Left ventricle myocardium inferior (tissue), 1 donor: ENCODE measurements around the gene GDF2. TPM values are rescaled to one million over a fixed set of nuclear protein-coding genes. Genes with fewer than 3 reads are reported as not detected.

Experiments
- DNase-seq: peaks from one replicate; pipeline ENCODE4 v3.0.0-alpha.2; 2020
- H3K27ac ChIP-seq: fragments of 200-600 bp; replicated peaks from 2 replicates; pipeline ENCODE4 v1.8.0; 2021
- H3K27me3 ChIP-seq: fragments of 200-600 bp; 2 replicates; pipeline ENCODE4 v1.8.0; 2021; ENCODE audit warnings: low read depth
- H3K36me3 ChIP-seq: fragments of 200-600 bp; 2 replicates; pipeline ENCODE4 v1.8.0; 2021
- H3K4me1 ChIP-seq: fragments of 200-600 bp; 2 replicates; pipeline ENCODE4 v1.8.0; 2021
- H3K4me3 ChIP-seq: fragments of 200-600 bp; 2 replicates; pipeline ENCODE4 v1.8.0; 2021; ENCODE audit warnings: mild to moderate bottlenecking, moderate library complexity
- H3K9me3 ChIP-seq: fragments of 200-600 bp; replicated peaks from 2 replicates; pipeline ENCODE4 v1.8.0; 2021
- intact Hi-C: fragments of 100-400 bp; cut with micrococcal nuclease; formaldehyde crosslinking; loops from one replicate; pipeline ENCODE4 v1.11.0; 2022
- total RNA-seq: library from RNA; stranded (reverse); fragmentation: NEBNext Ultra II Directional; extraction: Animal tissue kit (Norgen Biotek cat#: 25700); gene quantifications from one replicate; pipeline ENCODE4 v1.2.1, GENCODE V29; 2021
- TF ChIP-seq, protein P1 (sequence below): fragments of 200-600 bp; IDR thresholded peaks from 2 replicates; pipeline ENCODE4 v1.8.0; 2021; ENCODE audit warnings: antibody characterized with exemption, mild to moderate bottlenecking, borderline replicate concordance
- donor health status: DM: no; HTN: yes; CAD: no; lungs with severe emphysema.

GDF2 gene
- total RNA-seq, 1 donor from 2014 or later, result not detected

DNA sequence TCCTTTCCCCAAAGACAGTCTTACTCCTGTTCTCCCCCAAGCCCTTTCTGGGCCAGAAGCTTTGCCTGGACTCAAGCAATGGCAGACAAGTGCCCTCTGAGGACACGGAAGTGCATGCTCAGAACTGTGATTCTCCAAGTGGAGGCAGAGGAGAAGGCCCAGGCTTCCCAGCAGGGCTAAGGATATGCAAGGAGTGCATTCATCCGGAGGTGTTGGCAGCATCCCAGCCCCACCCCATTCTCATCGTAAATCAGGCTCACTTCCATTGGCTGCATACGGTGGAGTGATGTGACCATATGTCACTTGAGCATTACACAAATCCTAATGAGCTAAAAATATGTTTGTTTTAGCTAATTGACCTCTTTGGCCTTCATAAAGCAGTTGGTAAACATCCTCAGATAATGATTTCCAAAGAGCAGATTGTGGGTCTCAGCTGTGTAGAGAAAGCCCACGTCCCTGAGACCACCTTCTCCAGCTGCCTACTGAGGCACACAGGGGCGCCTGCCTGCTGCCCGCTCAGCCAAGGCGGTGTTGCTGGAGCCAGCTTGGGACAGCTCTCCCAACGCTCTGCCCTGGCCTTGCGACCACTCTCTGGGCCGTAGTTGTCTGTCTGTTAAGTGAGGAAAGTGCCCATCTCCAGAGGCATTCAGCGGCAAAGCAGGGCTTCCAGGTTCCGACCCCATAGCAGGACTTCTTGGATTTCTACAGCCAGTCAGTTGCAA is 24.5 kb downstream of the GDF2 start:
- intact Hi-C loops, result no loop called here
- peaks cover 13% of the 10 kb centered on the region for H3K27me3 ChIP-seq
- no peaks in the 10 kb centered on the region for H3K36me3 ChIP-seq
- H3K4me1 ChIP-seq, result no peaks in the 10 kb centered on the region
- TF ChIP-seq, protein P1, sequence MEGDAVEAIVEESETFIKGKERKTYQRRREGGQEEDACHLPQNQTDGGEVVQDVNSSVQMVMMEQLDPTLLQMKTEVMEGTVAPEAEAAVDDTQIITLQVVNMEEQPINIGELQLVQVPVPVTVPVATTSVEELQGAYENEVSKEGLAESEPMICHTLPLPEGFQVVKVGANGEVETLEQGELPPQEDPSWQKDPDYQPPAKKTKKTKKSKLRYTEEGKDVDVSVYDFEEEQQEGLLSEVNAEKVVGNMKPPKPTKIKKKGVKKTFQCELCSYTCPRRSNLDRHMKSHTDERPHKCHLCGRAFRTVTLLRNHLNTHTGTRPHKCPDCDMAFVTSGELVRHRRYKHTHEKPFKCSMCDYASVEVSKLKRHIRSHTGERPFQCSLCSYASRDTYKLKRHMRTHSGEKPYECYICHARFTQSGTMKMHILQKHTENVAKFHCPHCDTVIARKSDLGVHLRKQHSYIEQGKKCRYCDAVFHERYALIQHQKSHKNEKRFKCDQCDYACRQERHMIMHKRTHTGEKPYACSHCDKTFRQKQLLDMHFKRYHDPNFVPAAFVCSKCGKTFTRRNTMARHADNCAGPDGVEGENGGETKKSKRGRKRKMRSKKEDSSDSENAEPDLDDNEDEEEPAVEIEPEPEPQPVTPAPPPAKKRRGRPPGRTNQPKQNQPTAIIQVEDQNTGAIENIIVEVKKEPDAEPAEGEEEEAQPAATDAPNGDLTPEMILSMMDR, result no peak
- no peaks in the 10 kb centered on the region for H3K9me3 ChIP-seq
- H3K27ac ChIP-seq, result no peak overlapping the region
- DNase-seq, result no peak
- H3K4me3 ChIP-seq, result no peak overlapping the region

DNA sequence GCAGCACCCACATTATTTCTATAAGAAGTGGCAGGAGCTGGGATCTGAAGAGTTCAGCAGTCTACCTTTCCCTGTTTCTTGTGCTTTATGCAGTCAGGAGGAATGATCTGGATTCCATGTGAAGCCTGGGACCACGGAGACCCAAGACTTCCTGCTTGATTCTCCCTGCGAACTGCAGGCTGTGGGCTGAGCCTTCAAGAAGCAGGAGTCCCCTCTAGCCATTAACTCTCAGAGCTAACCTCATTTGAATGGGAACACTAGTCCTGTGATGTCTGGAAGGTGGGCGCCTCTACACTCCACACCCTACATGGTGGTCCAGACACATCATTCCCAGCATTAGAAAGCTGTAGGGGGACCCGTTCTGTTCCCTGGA is 25.0 kb downstream of the GDF2 start:
- TF ChIP-seq, protein P1, result no peak
- intact Hi-C loops, result no loop called here
- Histone ChIP-seq H3K4me1 (no peaks in the 10 kb centered on the region), H3K27ac (no peak overlapping the region), H3K27me3 (peaks cover 11% of the 10 kb centered on the region), H3K36me3 (no peaks in the 10 kb centered on the region), H3K4me3 (no peak overlapping the region), H3K9me3 (no peaks in the 10 kb centered on the region)
- DNase-seq, result no peak

GRCh38 chr10:47348138-47348651 is 25.9 kb downstream of the GDF2 start, which contains the start of gene RBP3:
Gene RBP3, plus strand, starts transcription at chr10:47348363. Its CDS starts 122 bp downstream, at chr10:47348485.
- DNase-seq, result no peak
- TF ChIP-seq, protein P1, result no peak
- Histone ChIP-seq H3K9me3 (no peaks in the 10 kb centered on the region), H3K27me3 (peaks cover 11% of the 10 kb centered on the region), H3K4me1 (no peaks in the 10 kb centered on the region), H3K4me3 (no peak within 1 kb of the TSS), H3K36me3 (no peaks in the 10 kb centered on the region), H3K27ac (no peak within 1 kb of the TSS)
- intact Hi-C loops, result no loop called here

DNA sequence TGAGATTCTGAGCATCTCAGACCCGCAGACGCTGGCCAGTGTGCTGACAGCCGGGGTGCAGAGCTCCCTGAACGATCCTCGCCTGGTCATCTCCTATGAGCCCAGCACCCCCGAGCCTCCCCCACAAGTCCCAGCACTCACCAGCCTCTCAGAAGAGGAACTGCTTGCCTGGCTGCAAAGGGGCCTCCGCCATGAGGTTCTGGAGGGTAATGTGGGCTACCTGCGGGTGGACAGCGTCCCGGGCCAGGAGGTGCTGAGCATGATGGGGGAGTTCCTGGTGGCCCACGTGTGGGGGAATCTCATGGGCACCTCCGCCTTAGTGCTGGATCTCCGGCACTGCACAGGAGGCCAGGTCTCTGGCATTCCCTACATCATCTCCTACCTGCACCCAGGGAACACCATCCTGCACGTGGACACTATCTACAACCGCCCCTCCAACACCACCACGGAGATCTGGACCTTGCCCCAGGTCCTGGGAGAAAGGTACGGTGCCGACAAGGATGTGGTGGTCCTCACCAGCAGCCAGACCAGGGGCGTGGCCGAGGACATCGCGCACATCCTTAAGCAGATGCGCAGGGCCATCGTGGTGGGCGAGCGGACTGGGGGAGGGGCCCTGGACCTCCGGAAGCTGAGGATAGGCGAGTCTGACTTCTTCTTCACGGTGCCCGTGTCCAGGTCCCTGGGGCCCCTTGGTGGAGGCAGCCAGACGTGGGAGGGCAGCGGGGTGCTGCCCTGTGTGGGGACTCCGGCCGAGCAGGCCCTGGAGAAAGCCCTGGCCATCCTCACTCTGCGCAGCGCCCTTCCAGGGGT is 26.6 kb downstream of the GDF2 start:
- Histone ChIP-seq H3K36me3 (no peaks in the 10 kb centered on the region), H3K27ac (no peak overlapping the region), H3K9me3 (no peaks in the 10 kb centered on the region), H3K4me1 (no peaks in the 10 kb centered on the region), H3K27me3 (peaks cover 11% of the 10 kb centered on the region), H3K4me3 (no peak overlapping the region)
- no peak for DNase-seq
- intact Hi-C loops, result no loop called here
- TF ChIP-seq, protein P1, result no peak

GRCh38 chr10:47349516-47349915 is 27.3 kb downstream of the GDF2 start:
- no peaks in the 10 kb centered on the region for H3K36me3 ChIP-seq
- no peaks in the 10 kb centered on the region for H3K4me1 ChIP-seq
- TF ChIP-seq, protein P1, result no peak
- H3K9me3 ChIP-seq, result no peaks in the 10 kb centered on the region
- intact Hi-C loops, result no loop called here
- H3K4me3 ChIP-seq, result no peak overlapping the region
- peaks cover 11% of the 10 kb centered on the region for H3K27me3 ChIP-seq
- H3K27ac ChIP-seq, result no peak overlapping the region
- no peak for DNase-seq
